SK-N-SH (cell line): Measurements from ENCODE around the gene TNS4.

Experiments
- CHD2 ChIP-seq: fragments of 150-350 bp; IDR thresholded peaks from 2 replicates; pipeline ENCODE4 v1.6.1; 2018; ENCODE audit warnings: low read length; ENCODE audit not compliant: partially characterized antibody
- FOXM1 ChIP-seq: IDR thresholded peaks from 2 replicates; pipeline ENCODE4 v1.4.0; 2012; ENCODE audit warnings: low read depth, mild to moderate bottlenecking
- REST ChIP-seq: IDR thresholded peaks from 2 replicates; pipeline ENCODE4 v1.6.1; 2012; ENCODE audit warnings: mild to moderate bottlenecking, low read depth, low read length, moderate library complexity
- SIN3A ChIP-seq: IDR thresholded peaks from 2 replicates; pipeline ENCODE4 v1.6.1; 2012; ENCODE audit warnings: low read depth, mild to moderate bottlenecking, low read length, moderate library complexity, borderline replicate concordance
- ZBTB33 ChIP-seq: IDR thresholded peaks from 2 replicates; pipeline ENCODE4 v1.4.0; 2012; ENCODE audit warnings: low read depth, borderline replicate concordance
- TF ChIP-seq, protein P1 (sequence below): fragments of 200-600 bp; sonication (generic); IDR thresholded peaks from 2 replicates; pipeline ENCODE4 v1.6.1; 2017; ENCODE audit warnings: antibody characterized with exemption, mild to moderate bottlenecking, moderate library complexity
- TF ChIP-seq, protein P2 (sequence below): fragments of 150-350 bp; IDR thresholded peaks from 2 replicates; pipeline ENCODE4 v1.6.1; 2017; ENCODE audit warnings: antibody characterized with exemption, low read length, low read depth, borderline replicate concordance

- no peak for TF ChIP-seq FOXM1
- TF ChIP-seq CHD2 = no peak
- no peak for TF ChIP-seq ZBTB33
- no peak for TF ChIP-seq SIN3A
- no peak for TF ChIP-seq REST
- TF ChIP-seq, protein P1, sequence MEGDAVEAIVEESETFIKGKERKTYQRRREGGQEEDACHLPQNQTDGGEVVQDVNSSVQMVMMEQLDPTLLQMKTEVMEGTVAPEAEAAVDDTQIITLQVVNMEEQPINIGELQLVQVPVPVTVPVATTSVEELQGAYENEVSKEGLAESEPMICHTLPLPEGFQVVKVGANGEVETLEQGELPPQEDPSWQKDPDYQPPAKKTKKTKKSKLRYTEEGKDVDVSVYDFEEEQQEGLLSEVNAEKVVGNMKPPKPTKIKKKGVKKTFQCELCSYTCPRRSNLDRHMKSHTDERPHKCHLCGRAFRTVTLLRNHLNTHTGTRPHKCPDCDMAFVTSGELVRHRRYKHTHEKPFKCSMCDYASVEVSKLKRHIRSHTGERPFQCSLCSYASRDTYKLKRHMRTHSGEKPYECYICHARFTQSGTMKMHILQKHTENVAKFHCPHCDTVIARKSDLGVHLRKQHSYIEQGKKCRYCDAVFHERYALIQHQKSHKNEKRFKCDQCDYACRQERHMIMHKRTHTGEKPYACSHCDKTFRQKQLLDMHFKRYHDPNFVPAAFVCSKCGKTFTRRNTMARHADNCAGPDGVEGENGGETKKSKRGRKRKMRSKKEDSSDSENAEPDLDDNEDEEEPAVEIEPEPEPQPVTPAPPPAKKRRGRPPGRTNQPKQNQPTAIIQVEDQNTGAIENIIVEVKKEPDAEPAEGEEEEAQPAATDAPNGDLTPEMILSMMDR = no peak
- TF ChIP-seq, protein P2, sequence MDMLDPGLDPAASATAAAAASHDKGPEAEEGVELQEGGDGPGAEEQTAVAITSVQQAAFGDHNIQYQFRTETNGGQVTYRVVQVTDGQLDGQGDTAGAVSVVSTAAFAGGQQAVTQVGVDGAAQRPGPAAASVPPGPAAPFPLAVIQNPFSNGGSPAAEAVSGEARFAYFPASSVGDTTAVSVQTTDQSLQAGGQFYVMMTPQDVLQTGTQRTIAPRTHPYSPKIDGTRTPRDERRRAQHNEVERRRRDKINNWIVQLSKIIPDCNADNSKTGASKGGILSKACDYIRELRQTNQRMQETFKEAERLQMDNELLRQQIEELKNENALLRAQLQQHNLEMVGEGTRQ = no peak
Observed at GRCh38 chr17:40493697-40494096, 7.7 kb downstream of the TNS4 start.
